ENCODE data around the gene RIN1. TPM values are rescaled to one million over a fixed set of nuclear protein-coding genes. Genes with fewer than 3 reads are reported as not detected.

Gene RIN1
- total and polyA plus RNA-seq, 10 donors = 2.3 to 10.9 (median 7.6) TPM

DNA sequence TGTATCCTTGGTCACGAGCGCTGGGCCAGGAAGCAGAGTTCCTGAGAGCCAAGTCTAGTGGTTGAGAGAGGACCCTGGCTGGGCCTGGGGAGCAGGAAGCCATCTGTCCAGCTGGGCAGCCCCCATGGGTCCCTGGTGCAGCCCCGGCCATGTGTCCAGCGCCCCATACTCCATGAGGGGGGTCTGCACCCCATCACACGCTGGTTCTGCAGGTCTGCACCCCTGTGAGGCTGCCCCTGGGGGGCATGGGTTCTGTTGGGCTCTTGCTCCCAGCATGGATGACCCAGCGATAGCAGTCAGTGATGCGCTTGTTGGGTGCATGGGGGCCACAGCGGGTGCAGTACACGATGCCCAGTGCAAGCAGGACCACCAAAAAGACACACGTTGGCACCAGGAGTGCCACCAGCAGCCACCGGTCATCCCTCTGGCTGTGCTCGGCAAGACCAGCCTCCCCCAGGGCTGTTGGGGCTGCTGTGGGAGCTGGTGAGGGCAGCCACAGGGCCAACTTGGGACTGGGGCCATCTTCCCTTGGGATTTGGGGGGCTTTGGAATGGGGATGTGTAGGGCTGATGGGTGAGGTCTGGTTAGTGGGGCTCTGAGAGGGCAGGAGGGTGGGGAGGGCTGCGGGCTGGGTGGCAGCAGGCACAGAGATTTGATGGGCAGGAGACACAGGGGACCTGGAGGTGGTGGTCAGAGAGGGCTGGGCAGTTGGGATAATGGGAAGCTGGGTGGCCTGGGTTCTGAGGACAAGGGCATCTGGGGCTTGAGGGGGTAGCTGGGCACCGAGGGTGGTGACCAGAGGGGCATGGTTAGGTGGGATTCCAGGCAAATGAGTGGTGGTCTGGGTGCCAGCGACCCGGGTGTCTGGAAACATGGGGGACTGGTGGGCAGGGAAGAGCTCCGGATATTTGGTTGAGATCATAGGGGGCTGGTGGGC is 21.4 kb downstream of the RIN1 start:
- no peak overlapping the region for H3K4me3 ChIP-seq
- WGBS, 5 donors = 85 to 89% (median 87%) methylated on average over 11 to 17 of the region's 17 CpGs
- H3K27me3 ChIP-seq (replicated peaks in 1 of 7) = peaks cover 0 to 26% (median 0%) of the 10 kb centered on the region in 7 donors
- H3K4me1 ChIP-seq = peaks cover 19 to 84% (median 53%) of the 10 kb centered on the region in 6 donors
- TF ChIP-seq POLR2AphosphoS5 (IDR thresholded peaks at IDR 0.05) = no peak
- TF ChIP-seq, protein P1, sequence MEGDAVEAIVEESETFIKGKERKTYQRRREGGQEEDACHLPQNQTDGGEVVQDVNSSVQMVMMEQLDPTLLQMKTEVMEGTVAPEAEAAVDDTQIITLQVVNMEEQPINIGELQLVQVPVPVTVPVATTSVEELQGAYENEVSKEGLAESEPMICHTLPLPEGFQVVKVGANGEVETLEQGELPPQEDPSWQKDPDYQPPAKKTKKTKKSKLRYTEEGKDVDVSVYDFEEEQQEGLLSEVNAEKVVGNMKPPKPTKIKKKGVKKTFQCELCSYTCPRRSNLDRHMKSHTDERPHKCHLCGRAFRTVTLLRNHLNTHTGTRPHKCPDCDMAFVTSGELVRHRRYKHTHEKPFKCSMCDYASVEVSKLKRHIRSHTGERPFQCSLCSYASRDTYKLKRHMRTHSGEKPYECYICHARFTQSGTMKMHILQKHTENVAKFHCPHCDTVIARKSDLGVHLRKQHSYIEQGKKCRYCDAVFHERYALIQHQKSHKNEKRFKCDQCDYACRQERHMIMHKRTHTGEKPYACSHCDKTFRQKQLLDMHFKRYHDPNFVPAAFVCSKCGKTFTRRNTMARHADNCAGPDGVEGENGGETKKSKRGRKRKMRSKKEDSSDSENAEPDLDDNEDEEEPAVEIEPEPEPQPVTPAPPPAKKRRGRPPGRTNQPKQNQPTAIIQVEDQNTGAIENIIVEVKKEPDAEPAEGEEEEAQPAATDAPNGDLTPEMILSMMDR (IDR thresholded peaks at IDR 0.05 in 8 of 11, conservative IDR thresholded peaks at IDR 0.05 in 3 of 11) = no peak
- TF ChIP-seq POLR2A (IDR thresholded peaks at IDR 0.05) = no peak
- no peaks in the 10 kb centered on the region for H3K36me3 ChIP-seq
- H3K27ac ChIP-seq = peak overlapping the region in 4 of 8 donors; percentile 83 to 93 (median 92)
- DNase-seq = no peak
- H3K9me3 ChIP-seq = no peaks in the 10 kb centered on the region
- intact Hi-C loops (cut with DNase I; ENCODE audit: low total_unique reads) = loop anchor here (5.0 kb wide), 1 partner anchor 72 kb away; no protein-coding TSS in a partner anchor

DNA sequence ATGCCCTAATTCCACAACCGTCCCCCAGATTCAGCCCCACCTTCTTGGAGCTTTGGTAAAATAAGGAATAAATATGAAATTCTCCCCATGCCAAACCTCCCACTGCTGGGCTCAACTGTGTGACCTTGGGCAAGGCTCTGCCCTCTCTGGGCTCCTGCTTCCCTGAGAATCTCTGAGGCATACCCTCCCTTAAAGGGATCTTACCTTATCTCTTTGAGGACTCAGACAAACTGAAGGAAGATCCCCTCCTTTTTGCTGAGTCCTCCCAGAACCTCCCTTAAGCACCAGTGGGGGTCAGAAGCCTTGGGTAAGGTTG is 22.1 kb downstream of the RIN1 start:
- 80 to 100% (median 93%) methylated on average over 1 of the region's 1 CpG for WGBS, 5 donors
- Histone ChIP-seq H3K36me3 (no peaks in the 10 kb centered on the region), H3K27ac (peak overlapping the region; percentile 7 to 93 (median 90)), H3K4me3 (peak overlapping the region in 1 of 8 donors; percentile 77), H3K9me3 (no peaks in the 10 kb centered on the region), H3K4me1 (peaks cover 19 to 80% (median 52%) of the 10 kb centered on the region in 6 donors), H3K27me3 (replicated peaks in 1 of 7) (peaks cover 0 to 26% (median 0%) of the 10 kb centered on the region in 7 donors)
- TF ChIP-seq POLR2A (IDR thresholded peaks at IDR 0.05) = no peak
- no peak for TF ChIP-seq POLR2AphosphoS5 (IDR thresholded peaks at IDR 0.05)
- TF ChIP-seq, protein P1 (IDR thresholded peaks at IDR 0.05 in 8 of 11, conservative IDR thresholded peaks at IDR 0.05 in 3 of 11) = no peak
- no peak for DNase-seq
- intact Hi-C loops (cut with DNase I; ENCODE audit: low total_unique reads) = loop anchor here (5.0 kb wide), 1 partner anchor 73 kb away; no protein-coding TSS in a partner anchor

GRCh38 chr11:66313321-66314185 is 22.7 kb downstream of the RIN1 start:
- Histone ChIP-seq H3K4me3 (peak overlapping the region; percentile 8 to 77 (median 54)), H3K4me1 (peaks cover 16 to 74% (median 46%) of the 10 kb centered on the region in 6 donors), H3K27ac (peak overlapping the region; percentile 78 to 93 (median 90)), H3K27me3 (replicated peaks in 1 of 7) (peaks cover 0 to 26% (median 0%) of the 10 kb centered on the region in 7 donors), H3K9me3 (no peaks in the 10 kb centered on the region), H3K36me3 (no peaks in the 10 kb centered on the region)
- WGBS, 5 donors = 53 to 77% (median 59%) methylated on average over 17 to 38 of the region's 38 CpGs
- intact Hi-C loops (cut with DNase I; ENCODE audit: low total_unique reads) = loop anchor here (2.0 to 5.0 kb wide), 2 partner anchors 15 to 74 kb away; no protein-coding TSS in a partner anchor
- TF ChIP-seq POLR2AphosphoS5 (IDR thresholded peaks at IDR 0.05) (no peak), POLR2A (IDR thresholded peaks at IDR 0.05) (no peak)
- TF ChIP-seq, protein P1 (IDR thresholded peaks at IDR 0.05 in 8 of 11, conservative IDR thresholded peaks at IDR 0.05 in 3 of 11) = no peak
- peak; percentile 82 for DNase-seq
